ENCODE results near the gene SALL3. TPM values are rescaled to one million over a fixed set of nuclear protein-coding genes. Genes with fewer than 3 reads are reported as not detected.

Gene SALL3
- total and polyA plus RNA-seq, 2 of the 13 experiments (the other 11 are each of a cell fraction or from before 2014, with no cell fraction given), result not detected

- ATAC-seq (no peak), FAIRE-seq (no peak), DNase-seq (ENCODE audit: low spot score) (no peak)
- Histone ChIP-seq H3K27me3 (ENCODE audit: control insufficient read depth in 1 of 2, insufficient read depth in 2 of 2, low read length in 2 of 2) (peaks cover 1 to 14% of the 10 kb centered on the region in 2 experiments; a peak in 4 of 5 replicates), H3K36me3 (replicated peaks in 1 of 2; ENCODE audit: control insufficient read depth in 1 of 2, insufficient read depth in 2 of 2, low read length in 2 of 2) (no peaks in the 10 kb centered on the region), H3K9me3 (ENCODE audit: low read length) (peaks cover 4% of the 10 kb centered on the region; the same call in 1 of the 2 replicates), H2AFZ (ENCODE audit: low read length) (no peak overlapping the region), H3K9ac (ENCODE audit: insufficient read depth, low read depth, low read length) (no peak overlapping the region), H3K27ac (ENCODE audit: extremely low read length, insufficient read depth, low read length) (no peak overlapping the region), H4K20me1 (ENCODE audit: insufficient read depth, low read length) (no peaks in the 10 kb centered on the region), H3K4me1 (ENCODE audit: insufficient read depth, low read length) (no peaks in the 10 kb centered on the region), H3K4me2 (ENCODE audit: low read depth, low read length) (no peak overlapping the region), H3K79me2 (ENCODE audit: insufficient read depth, low read length) (no peaks in the 10 kb centered on the region), H3K4me3 (replicated peaks in 1 of 3; ENCODE audit: insufficient read depth in 1 of 3, low read depth in 2 of 3, low read length in 3 of 3) (no peak overlapping the region)
- in situ Hi-C loops (cut with HindIII; ENCODE audit: extremely low pct_ligation_motif_present, low pct_unique_long_range_greater_than_20kb), result no loop called here
- TF ChIP-seq AHR (CRISPR knock-in tag; IDR thresholded peaks at IDR 0.05) (no peak), ZNF572 (CRISPR knock-in tag; IDR thresholded peaks at IDR 0.05) (no peak)
- ChIA-PET POLR2A (no interaction called here), CTCF (ENCODE audit: low intra/inter-chr PET ratio, low total read pairs) (no interaction called here)
- WGBS (ENCODE audit: low lambda C conversion rate), result 39% methylated on average over 14 of the region's 14 CpGs
- intact Hi-C loops (cut with micrococcal nuclease; ENCODE audit: unreplicated experiment), result no loop called here
- BruUV-seq (replicated peaks), result no TSS peak
Measured at GRCh38 chr18:78957140-78957539, 22.5 kb upstream of the SALL3 start.

- intact Hi-C loops (cut with micrococcal nuclease; ENCODE audit: unreplicated experiment) (no loop called here), in situ Hi-C loops (cut with HindIII; ENCODE audit: extremely low pct_ligation_motif_present, low pct_unique_long_range_greater_than_20kb) (no loop called here)
- Histone ChIP-seq H3K27me3 (ENCODE audit: control insufficient read depth in 1 of 2, insufficient read depth in 2 of 2, low read length in 2 of 2) (no peaks in the 10 kb centered on the region), H4K20me1 (ENCODE audit: insufficient read depth, low read length) (no peaks in the 10 kb centered on the region), H3K27ac (ENCODE audit: extremely low read length, insufficient read depth, low read length) (no peak overlapping the region), H3K36me3 (replicated peaks in 1 of 2; ENCODE audit: control insufficient read depth in 1 of 2, insufficient read depth in 2 of 2, low read length in 2 of 2) (no peaks in the 10 kb centered on the region), H3K9me3 (ENCODE audit: low read length) (peaks cover 21% of the 10 kb centered on the region), H3K9ac (ENCODE audit: insufficient read depth, low read depth, low read length) (no peak overlapping the region), H3K79me2 (ENCODE audit: insufficient read depth, low read length) (no peaks in the 10 kb centered on the region), H2AFZ (ENCODE audit: low read length) (no peak overlapping the region), H3K4me2 (ENCODE audit: low read depth, low read length) (no peak overlapping the region), H3K4me3 (replicated peaks in 1 of 3; ENCODE audit: insufficient read depth in 1 of 3, low read depth in 2 of 3, low read length in 3 of 3) (no peak overlapping the region), H3K4me1 (ENCODE audit: insufficient read depth, low read length) (no peaks in the 10 kb centered on the region)
- ChIA-PET CTCF (ENCODE audit: low intra/inter-chr PET ratio, low total read pairs) (no interaction called here), POLR2A (no interaction called here)
- ATAC-seq (no peak), DNase-seq (ENCODE audit: low spot score) (no peak), FAIRE-seq (no peak)
- 8% methylated on average over 6 of the region's 6 CpGs for WGBS (ENCODE audit: low lambda C conversion rate)
- no TSS peak for BruUV-seq (replicated peaks)
- no peak for TF ChIP-seq PLRG1 (conservative IDR thresholded peaks at IDR 0.05)
- no peak for TF ChIP-seq ZBTB10 (CRISPR knock-in tag; IDR thresholded peaks at IDR 0.05; ENCODE audit: borderline replicate concordance)
- no peak for TF ChIP-seq ZNF264 (CRISPR knock-in tag; IDR thresholded peaks at IDR 0.05)
- TF ChIP-seq ZNF3 (CRISPR knock-in tag; IDR thresholded peaks at IDR 0.05), result no peak
- no peak for TF ChIP-seq RARG (CRISPR knock-in tag; IDR thresholded peaks at IDR 0.05; ENCODE audit: low read depth)
- TF ChIP-seq ZC3H13 (CRISPR knock-in tag; IDR thresholded peaks at IDR 0.05), result no peak
- TF ChIP-seq SMC3 (IDR thresholded peaks at IDR 0.05; ENCODE audit: low read length), result no peak
- TF ChIP-seq SUZ12 (IDR thresholded peaks at IDR 0.05; ENCODE audit: low read depth, low read length), result no peak
- no peak for TF ChIP-seq CENPBD1 (CRISPR knock-in tag; IDR thresholded peaks at IDR 0.05; ENCODE audit: borderline replicate concordance, low read depth)
- no peak for TF ChIP-seq NR2F6 (IDR thresholded peaks at IDR 0.05)
- TF ChIP-seq NR2F6 (CRISPR knock-in tag; IDR thresholded peaks at IDR 0.05), result no peak
- no peak for TF ChIP-seq GABPB1 (CRISPR knock-in tag; IDR thresholded peaks at IDR 0.05)
Measured at GRCh38 chr18:78960709-78961108, 18.9 kb upstream of the SALL3 start.
